ENCODE results near the gene NCAPG. TPM values are rescaled to one million over a fixed set of nuclear protein-coding genes. Genes with fewer than 3 reads are reported as not detected.

Gene NCAPG
- total and polyA plus RNA-seq, 9 of the 15 experiments (the other 6 are each of a cell fraction or from before 2014, with no cell fraction given), result 25.6 to 102 (median 65.3) TPM

- Histone ChIP-seq H3K27me3 (ENCODE audit: control insufficient read depth in 2 of 2, insufficient read depth in 2 of 2, low read length in 2 of 2) (peaks cover 0 to 17% of the 10 kb centered on the region in 2 experiments; a peak in 2 of 5 replicates), H3K4me1 (replicated peaks in 1 of 2; ENCODE audit: control insufficient read depth in 2 of 2, insufficient read depth in 2 of 2, low read length in 2 of 2) (peaks cover 0 to 7% of the 10 kb centered on the region in 2 experiments; a peak in 2 of 5 replicates), H3K79me2 (ENCODE audit: control insufficient read depth, insufficient read depth, low read length) (no peaks in the 10 kb centered on the region), H3K27ac (ENCODE audit: extremely low read depth, low read depth, low read length) (no peak overlapping the region), H4K20me1 (replicated peaks; ENCODE audit: control insufficient read depth, insufficient read depth, low read length) (no peaks in the 10 kb centered on the region), H3K4me2 (ENCODE audit: insufficient read depth, low read length) (no peak overlapping the region), H2AFZ (ENCODE audit: low read depth, low read length) (no peak overlapping the region), H3K9me3 (replicated peaks; ENCODE audit: control insufficient read depth, insufficient read depth, low read depth, low read length) (peaks cover 3% of the 10 kb centered on the region; the same call in 1 of the 2 replicates), H3K36me3 (ENCODE audit: control insufficient read depth, insufficient read depth, low read length) (no peaks in the 10 kb centered on the region), H3K9ac (ENCODE audit: insufficient read depth in 1 of 2, low read depth in 2 of 2, low read length in 2 of 2) (no peak overlapping the region), H3K9me1 (ENCODE audit: control insufficient read depth, insufficient read depth, low read length) (no peaks in the 10 kb centered on the region), H3K4me3 (no peak overlapping the region)
- in situ Hi-C loops (cut with MboI), result no loop called here
- FAIRE-seq (no peak), ATAC-seq (no peak), DNase-seq (ENCODE audit: extremely low read depth in 1 of 4, low spot score in 3 of 4) (peak in 1 of 4 experiments; percentile 8)
- WGBS (ENCODE audit: insufficient coverage, low coverage, missing lambda C conversion rate), result 8% methylated on average over 8 of the region's 8 CpGs
- CTCF ChIA-PET (ENCODE audit: low intra/inter-chr PET ratio), result no interaction called here
- TF ChIP-seq RB1 (IDR thresholded peaks at IDR 0.05; ENCODE audit: low read depth), result no peak
- TF ChIP-seq ARNT (IDR thresholded peaks at IDR 0.05), result no peak
- no peak for TF ChIP-seq SMARCA5 (IDR thresholded peaks at IDR 0.05)
- no peak for TF ChIP-seq RBFOX2 (IDR thresholded peaks at IDR 0.05; ENCODE audit: low read depth, low read length)
- intact Hi-C loops (cut with micrococcal nuclease), result no loop called here
- POLR2A ChIA-PET, result no interaction called here
- no TSS peak for BruUV-seq (replicated peaks)
Measured at GRCh38 chr4:17769406-17770174, 41.2 kb upstream of the NCAPG start.

- Histone ChIP-seq H3K4me2 (ENCODE audit: insufficient read depth, low read length) (no peak overlapping the region), H3K9ac (ENCODE audit: insufficient read depth in 1 of 2, low read depth in 2 of 2, low read length in 2 of 2) (no peak overlapping the region), H2AFZ (ENCODE audit: low read depth, low read length) (no peak overlapping the region), H4K20me1 (replicated peaks; ENCODE audit: control insufficient read depth, insufficient read depth, low read length) (no peaks in the 10 kb centered on the region), H3K27ac (ENCODE audit: extremely low read depth, low read depth, low read length) (no peak overlapping the region), H3K9me3 (replicated peaks; ENCODE audit: control insufficient read depth, insufficient read depth, low read depth, low read length) (peaks cover under 1% of the 10 kb centered on the region; the same call in 1 of the 2 replicates), H3K4me1 (replicated peaks in 1 of 2; ENCODE audit: control insufficient read depth in 2 of 2, insufficient read depth in 2 of 2, low read length in 2 of 2) (peaks cover 0 to 7% of the 10 kb centered on the region in 2 experiments; a peak in 2 of 5 replicates), H3K79me2 (ENCODE audit: control insufficient read depth, insufficient read depth, low read length) (no peaks in the 10 kb centered on the region), H3K4me3 (no peak overlapping the region), H3K36me3 (ENCODE audit: control insufficient read depth, insufficient read depth, low read length) (no peaks in the 10 kb centered on the region), H3K27me3 (ENCODE audit: control insufficient read depth in 2 of 2, insufficient read depth in 2 of 2, low read length in 2 of 2) (peaks cover 0 to 17% of the 10 kb centered on the region in 2 experiments; a peak in 2 of 5 replicates), H3K9me1 (ENCODE audit: control insufficient read depth, insufficient read depth, low read length) (no peaks in the 10 kb centered on the region)
- WGBS (ENCODE audit: insufficient coverage, low coverage, missing lambda C conversion rate), result 0% methylated on average over 4 of the region's 4 CpGs
- intact Hi-C loops (cut with micrococcal nuclease) (no loop called here), in situ Hi-C loops (cut with MboI) (no loop called here)
- BruUV-seq (replicated peaks), result no TSS peak
- ATAC-seq (no peak; the same call in 2 of the 3 replicates), FAIRE-seq (peak; percentile 35), DNase-seq (ENCODE audit: extremely low read depth in 1 of 4, low spot score in 3 of 4) (peak in 1 of 4 experiments; percentile 14)
- POLR2A ChIA-PET, result interaction anchor here (1.1 kb wide), 1 partner anchor 19 kb away, joined by 3 read pairs; no protein-coding TSS in a partner anchor
- CTCF ChIA-PET (ENCODE audit: low intra/inter-chr PET ratio), result no interaction called here
- peak; percentile 14; the same call in 1 of the 2 replicates for TF ChIP-seq SMARCA4 (IDR thresholded peaks at IDR 0.05)
- peak; percentile 60; the same call in 1 of the 2 replicates for TF ChIP-seq TEAD4 (IDR thresholded peaks at IDR 0.05; ENCODE audit: low read length)
- TF ChIP-seq TEAD4 (CRISPR knock-in tag; IDR thresholded peaks at IDR 0.05; ENCODE audit: borderline replicate concordance), result no peak
- peak; percentile 86 for TF ChIP-seq ZNF766 (CRISPR knock-in tag; conservative IDR thresholded peaks at IDR 0.05)
Measured at GRCh38 chr4:17770845-17771244, 39.9 kb upstream of the NCAPG start.

Data from K562 (cell line).